Measurements from ENCODE around the gene CTSC. TPM values are rescaled to one million over a fixed set of nuclear protein-coding genes. Genes with fewer than 3 reads are reported as not detected.

CTSC gene
- total and polyA plus RNA-seq, 2 of the 13 experiments (the other 11 are each of a cell fraction or from before 2014, with no cell fraction given) = 144 to 210 TPM

GRCh38 chr11:88337987-88338668 lies 592 bp upstream of the CTSC start:
- TSS peak; percentile 83 for BruUV-seq (replicated peaks)
- H2AFZ ChIP-seq (ENCODE audit: low read length) = peak overlapping the region; percentile 72
- 15% methylated on average over 15 of the region's 15 CpGs for WGBS (ENCODE audit: low lambda C conversion rate)
- ATAC-seq (peak; percentile 89), FAIRE-seq (no peak), DNase-seq (ENCODE audit: low spot score) (peak; percentile 77)
- CTCF ChIA-PET (ENCODE audit: low intra/inter-chr PET ratio, low total read pairs) = no interaction called here
- intact Hi-C loops (cut with micrococcal nuclease; ENCODE audit: unreplicated experiment) (no loop called here), in situ Hi-C loops (cut with HindIII; ENCODE audit: extremely low pct_ligation_motif_present, low pct_unique_long_range_greater_than_20kb) (no loop called here)
- peaks cover 15% of the 10 kb centered on the region for H3K79me2 ChIP-seq (ENCODE audit: insufficient read depth, low read length)
- H3K9ac ChIP-seq (ENCODE audit: insufficient read depth, low read depth, low read length) = peak overlapping the region; percentile 81
- H3K4me1 ChIP-seq (ENCODE audit: insufficient read depth, low read length) = peaks cover 24% of the 10 kb centered on the region
- H3K9me3 ChIP-seq (ENCODE audit: low read length) = no peaks in the 10 kb centered on the region
- peak overlapping the region; percentile 62 to 82 (median 73) for H3K4me3 ChIP-seq (replicated peaks in 1 of 3; ENCODE audit: insufficient read depth in 1 of 3, low read depth in 2 of 3, low read length in 3 of 3)
- no peaks in the 10 kb centered on the region; a peak in 1 of 5 replicates for H3K36me3 ChIP-seq (replicated peaks in 1 of 2; ENCODE audit: control insufficient read depth in 1 of 2, insufficient read depth in 2 of 2, low read length in 2 of 2)
- peak overlapping the region; percentile 91 for H3K27ac ChIP-seq (ENCODE audit: extremely low read length, insufficient read depth, low read length)
- POLR2A ChIA-PET = interaction anchor here (0.6 to 1.0 kb wide), 4 partner anchors 10 to 1397 kb away, joined by 3 to 5 read pairs (median 4); no protein-coding TSS in a partner anchor
- H3K27me3 ChIP-seq (ENCODE audit: control insufficient read depth in 1 of 2, insufficient read depth in 2 of 2, low read length in 2 of 2) = no peaks in the 10 kb centered on the region; a peak in 1 of 5 replicates
- no peaks in the 10 kb centered on the region for H4K20me1 ChIP-seq (ENCODE audit: insufficient read depth, low read length)
- peak overlapping the region; percentile 77 for H3K4me2 ChIP-seq (ENCODE audit: low read depth, low read length)
- TF ChIP-seq HDAC1 (CRISPR knock-in tag; IDR thresholded peaks at IDR 0.05) = 0 out of 2 replicates have a peak, but pooled peaks have one; percentile 15
- TF ChIP-seq ZNF180 (CRISPR knock-in tag; IDR thresholded peaks at IDR 0.05; ENCODE audit: borderline replicate concordance, low read depth) = no peak
- TF ChIP-seq, protein P1, sequence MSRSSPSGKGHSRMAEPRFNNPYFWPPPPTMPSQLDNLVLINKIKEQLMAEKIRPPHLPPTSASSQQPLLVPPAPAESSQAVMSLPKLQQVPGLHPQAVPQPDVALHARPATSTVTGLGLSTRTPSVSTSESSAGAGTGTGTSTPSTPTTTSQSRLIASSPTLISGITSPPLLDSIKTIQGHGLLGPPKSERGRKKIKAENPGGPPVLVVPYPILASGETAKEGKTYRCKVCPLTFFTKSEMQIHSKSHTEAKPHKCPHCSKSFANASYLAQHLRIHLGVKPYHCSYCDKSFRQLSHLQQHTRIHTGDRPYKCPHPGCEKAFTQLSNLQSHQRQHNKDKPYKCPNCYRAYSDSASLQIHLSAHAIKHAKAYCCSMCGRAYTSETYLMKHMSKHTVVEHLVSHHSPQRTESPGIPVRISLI (CRISPR knock-in tag; IDR thresholded peaks at IDR 0.05; ENCODE audit: borderline replicate concordance) = no peak
- TF ChIP-seq MXI1 (IDR thresholded peaks at IDR 0.05; ENCODE audit: borderline replicate concordance, low read depth, low read length) = peak; percentile 59; the same call in 1 of the 3 replicates
- TF ChIP-seq, protein P2, sequence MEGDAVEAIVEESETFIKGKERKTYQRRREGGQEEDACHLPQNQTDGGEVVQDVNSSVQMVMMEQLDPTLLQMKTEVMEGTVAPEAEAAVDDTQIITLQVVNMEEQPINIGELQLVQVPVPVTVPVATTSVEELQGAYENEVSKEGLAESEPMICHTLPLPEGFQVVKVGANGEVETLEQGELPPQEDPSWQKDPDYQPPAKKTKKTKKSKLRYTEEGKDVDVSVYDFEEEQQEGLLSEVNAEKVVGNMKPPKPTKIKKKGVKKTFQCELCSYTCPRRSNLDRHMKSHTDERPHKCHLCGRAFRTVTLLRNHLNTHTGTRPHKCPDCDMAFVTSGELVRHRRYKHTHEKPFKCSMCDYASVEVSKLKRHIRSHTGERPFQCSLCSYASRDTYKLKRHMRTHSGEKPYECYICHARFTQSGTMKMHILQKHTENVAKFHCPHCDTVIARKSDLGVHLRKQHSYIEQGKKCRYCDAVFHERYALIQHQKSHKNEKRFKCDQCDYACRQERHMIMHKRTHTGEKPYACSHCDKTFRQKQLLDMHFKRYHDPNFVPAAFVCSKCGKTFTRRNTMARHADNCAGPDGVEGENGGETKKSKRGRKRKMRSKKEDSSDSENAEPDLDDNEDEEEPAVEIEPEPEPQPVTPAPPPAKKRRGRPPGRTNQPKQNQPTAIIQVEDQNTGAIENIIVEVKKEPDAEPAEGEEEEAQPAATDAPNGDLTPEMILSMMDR (CRISPR knock-in tag; IDR thresholded peaks at IDR 0.05) = no peak
- TF ChIP-seq ISL2 (CRISPR knock-in tag; IDR thresholded peaks at IDR 0.05) = no peak
- TF ChIP-seq, protein P3, sequence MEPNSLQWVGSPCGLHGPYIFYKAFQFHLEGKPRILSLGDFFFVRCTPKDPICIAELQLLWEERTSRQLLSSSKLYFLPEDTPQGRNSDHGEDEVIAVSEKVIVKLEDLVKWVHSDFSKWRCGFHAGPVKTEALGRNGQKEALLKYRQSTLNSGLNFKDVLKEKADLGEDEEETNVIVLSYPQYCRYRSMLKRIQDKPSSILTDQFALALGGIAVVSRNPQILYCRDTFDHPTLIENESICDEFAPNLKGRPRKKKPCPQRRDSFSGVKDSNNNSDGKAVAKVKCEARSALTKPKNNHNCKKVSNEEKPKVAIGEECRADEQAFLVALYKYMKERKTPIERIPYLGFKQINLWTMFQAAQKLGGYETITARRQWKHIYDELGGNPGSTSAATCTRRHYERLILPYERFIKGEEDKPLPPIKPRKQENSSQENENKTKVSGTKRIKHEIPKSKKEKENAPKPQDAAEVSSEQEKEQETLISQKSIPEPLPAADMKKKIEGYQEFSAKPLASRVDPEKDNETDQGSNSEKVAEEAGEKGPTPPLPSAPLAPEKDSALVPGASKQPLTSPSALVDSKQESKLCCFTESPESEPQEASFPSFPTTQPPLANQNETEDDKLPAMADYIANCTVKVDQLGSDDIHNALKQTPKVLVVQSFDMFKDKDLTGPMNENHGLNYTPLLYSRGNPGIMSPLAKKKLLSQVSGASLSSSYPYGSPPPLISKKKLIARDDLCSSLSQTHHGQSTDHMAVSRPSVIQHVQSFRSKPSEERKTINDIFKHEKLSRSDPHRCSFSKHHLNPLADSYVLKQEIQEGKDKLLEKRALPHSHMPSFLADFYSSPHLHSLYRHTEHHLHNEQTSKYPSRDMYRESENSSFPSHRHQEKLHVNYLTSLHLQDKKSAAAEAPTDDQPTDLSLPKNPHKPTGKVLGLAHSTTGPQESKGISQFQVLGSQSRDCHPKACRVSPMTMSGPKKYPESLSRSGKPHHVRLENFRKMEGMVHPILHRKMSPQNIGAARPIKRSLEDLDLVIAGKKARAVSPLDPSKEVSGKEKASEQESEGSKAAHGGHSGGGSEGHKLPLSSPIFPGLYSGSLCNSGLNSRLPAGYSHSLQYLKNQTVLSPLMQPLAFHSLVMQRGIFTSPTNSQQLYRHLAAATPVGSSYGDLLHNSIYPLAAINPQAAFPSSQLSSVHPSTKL (CRISPR knock-in tag; IDR thresholded peaks at IDR 0.05) = peak; percentile 24; the same call in 1 of the 2 replicates
- TF ChIP-seq ZNF780A (CRISPR knock-in tag; IDR thresholded peaks at IDR 0.05) = no peak
- no peak for TF ChIP-seq JUND (CRISPR knock-in tag; IDR thresholded peaks at IDR 0.05)
- TF ChIP-seq SALL2 (CRISPR knock-in tag; IDR thresholded peaks at IDR 0.05) = no peak
- no peak for TF ChIP-seq NPAS2 (CRISPR knock-in tag; IDR thresholded peaks at IDR 0.05; ENCODE audit: borderline replicate concordance)
- TF ChIP-seq TAF15 (IDR thresholded peaks at IDR 0.05; ENCODE audit: low read depth, low read length, poor library complexity, severe bottlenecking) = no peak
- TF ChIP-seq, protein P4, sequence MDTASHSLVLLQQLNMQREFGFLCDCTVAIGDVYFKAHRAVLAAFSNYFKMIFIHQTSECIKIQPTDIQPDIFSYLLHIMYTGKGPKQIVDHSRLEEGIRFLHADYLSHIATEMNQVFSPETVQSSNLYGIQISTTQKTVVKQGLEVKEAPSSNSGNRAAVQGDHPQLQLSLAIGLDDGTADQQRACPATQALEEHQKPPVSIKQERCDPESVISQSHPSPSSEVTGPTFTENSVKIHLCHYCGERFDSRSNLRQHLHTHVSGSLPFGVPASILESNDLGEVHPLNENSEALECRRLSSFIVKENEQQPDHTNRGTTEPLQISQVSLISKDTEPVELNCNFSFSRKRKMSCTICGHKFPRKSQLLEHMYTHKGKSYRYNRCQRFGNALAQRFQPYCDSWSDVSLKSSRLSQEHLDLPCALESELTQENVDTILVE (CRISPR knock-in tag; IDR thresholded peaks at IDR 0.05) = no peak
- no peak for TF ChIP-seq ARNT2 (CRISPR knock-in tag; IDR thresholded peaks at IDR 0.05; ENCODE audit: low read depth)
- no peak for TF ChIP-seq ZNF3 (CRISPR knock-in tag; IDR thresholded peaks at IDR 0.05)
- TF ChIP-seq SMARCC2 (IDR thresholded peaks at IDR 0.05) = no peak
- no peak for TF ChIP-seq ZNF12 (CRISPR knock-in tag; IDR thresholded peaks at IDR 0.05)
